NCI-H510A (cell line): ENCODE measurements around the gene B4GALT1.
"Not testable (repeated sequence)": the region's sequence is repeated elsewhere in the genome, so short reads cannot be mapped to it uniquely, and the experiment has no call there.

ENCODE experiments used
- DNase-seq: peaks from one replicate; lab custom pipeline; 2025; lab: John Stamatoyannopoulos, UW

Gene B4GALT1

DNA sequence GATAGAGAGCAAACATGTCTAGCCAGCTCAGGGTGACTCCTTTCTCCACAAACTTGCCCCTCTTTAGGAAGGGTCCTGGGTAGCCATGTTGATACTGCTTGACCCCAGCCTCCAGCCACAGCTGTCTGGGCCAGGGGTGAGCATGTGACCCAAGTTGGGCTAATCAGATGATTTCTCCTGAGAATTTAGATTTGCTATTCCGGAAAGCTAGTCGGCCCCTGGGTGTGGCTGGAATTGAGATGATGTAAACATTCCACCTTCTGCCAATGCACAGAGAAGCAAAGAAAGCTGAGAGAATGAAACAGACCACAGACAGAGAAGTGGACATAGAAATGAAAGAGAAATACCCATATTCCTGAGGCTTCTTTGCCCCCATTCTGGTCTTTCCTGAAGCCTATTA, 17.8 kb upstream of the B4GALT1 start:
- no peak for DNase-seq

- DNase-seq, result no peak
These were observed 15.4 kb upstream of the B4GALT1 start for GRCh38 chr9:33182519-33182918.

DNA sequence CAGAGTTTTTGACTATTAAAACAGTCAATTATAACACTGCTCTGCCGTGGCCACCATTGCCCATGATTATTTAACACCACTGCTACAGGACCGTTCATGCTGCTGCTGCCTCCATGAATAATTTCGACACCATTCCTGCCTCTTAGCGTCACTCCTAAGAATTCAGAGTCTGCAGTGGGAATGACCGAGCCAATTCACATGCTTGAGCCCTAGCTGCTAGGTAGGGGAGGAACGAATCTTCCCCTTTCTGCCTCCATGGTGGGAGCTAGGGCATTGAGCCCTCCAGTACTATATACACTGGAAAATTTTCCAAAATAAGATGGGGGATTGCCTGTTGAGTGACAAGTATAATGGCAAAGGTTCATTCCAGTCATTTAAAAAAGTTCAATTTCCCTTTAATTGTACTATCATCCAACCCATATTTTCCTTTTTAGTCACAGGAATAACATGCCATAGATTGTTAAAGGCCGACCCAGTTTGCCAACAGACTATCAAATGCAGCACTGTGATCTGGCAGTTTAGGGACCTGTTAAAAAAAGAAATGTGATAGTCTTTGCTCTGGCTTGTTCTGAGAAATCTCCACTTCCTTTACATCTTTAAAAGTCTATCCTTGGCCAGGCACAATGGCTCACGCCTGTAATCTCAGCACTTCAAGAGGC, 13.5 kb upstream of the B4GALT1 start:
- DNase-seq, result no peak

DNA sequence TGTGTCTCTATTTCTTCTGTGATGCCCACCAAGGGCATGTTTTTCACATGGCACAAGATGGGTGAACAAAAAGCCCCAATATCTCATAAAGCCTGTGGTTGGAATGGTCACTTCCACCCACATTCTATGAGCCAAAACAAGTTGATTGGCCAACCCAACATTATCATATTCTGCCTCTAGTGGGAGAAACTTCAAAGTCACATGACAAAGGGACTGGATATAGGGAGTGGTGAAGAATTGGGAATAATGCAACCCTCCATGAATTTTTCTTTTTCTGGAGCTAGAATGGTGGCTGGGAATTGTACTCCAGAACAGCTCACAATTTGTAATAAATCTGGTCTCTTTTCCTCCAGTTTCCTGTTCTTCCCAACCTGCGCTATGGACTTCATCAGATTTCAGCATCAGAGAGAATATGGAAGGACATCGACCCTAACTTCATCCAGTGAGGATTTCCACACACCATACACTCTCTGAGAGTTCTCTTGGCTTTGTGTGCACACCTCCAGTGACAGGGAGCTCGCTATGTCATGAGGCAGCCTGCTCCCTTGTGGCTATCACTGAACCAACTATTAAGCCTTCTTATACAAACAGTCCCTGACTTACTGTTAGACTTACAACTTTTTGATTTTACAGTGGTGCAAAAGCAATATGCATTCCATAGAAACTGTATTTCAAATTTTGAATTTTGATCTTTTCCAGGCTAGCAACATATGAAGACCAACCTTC, 12.0 kb upstream of the B4GALT1 start:
- no peak for DNase-seq

GRCh38 chr9:33177639-33178038, 10.5 kb upstream of the B4GALT1 start:
- DNase-seq, result no peak

DNA sequence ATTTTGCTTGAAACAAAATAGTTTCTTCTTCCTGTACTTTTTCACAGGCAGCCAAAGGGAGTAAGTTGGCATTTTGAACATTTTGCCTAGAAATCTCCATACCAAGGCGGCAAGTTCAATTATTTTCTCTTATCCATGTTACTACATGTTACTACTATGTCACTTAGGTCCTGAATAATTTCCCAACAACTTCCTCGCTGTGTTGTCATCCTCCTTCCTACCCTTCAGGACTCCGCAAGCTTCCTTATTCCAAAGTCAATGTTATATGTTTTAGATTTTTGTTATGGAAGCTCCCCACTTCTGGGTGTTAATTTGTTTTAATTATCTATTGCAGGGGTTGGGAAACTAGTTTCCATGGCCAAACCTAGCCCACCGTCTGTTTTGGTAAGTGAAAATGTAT, 9.9 kb upstream of the B4GALT1 start:
- DNase-seq, result no peak

DNA sequence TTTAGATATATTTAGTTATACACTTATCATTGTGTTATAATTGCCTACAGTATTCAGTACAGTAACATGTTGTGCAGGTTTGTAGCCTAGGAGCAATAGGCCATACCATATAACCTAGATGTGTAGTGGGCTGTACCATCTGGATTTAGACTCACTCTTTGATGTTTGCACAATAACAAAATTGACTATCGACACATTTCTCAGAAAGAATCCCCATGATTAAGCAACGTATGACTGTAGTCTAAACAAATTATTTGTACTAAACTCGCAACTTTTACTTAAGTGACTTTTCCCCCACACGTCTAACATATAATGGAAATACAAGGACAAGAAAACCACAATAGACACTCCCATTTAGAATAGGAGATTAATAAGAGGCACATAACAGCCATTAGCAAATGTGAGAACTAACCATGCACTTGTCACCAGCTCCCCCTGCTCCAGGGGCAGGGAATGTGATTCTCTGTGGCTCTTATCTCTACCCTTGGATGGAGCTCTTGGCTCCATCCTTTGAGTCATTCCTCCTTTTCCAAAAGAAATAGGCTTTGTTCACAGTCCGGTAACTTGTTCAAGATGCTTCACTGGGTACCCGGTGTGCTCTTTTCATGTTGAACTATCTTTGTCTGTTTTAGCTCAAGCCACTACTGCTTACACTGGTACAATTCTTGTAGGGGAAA, 8.7 kb upstream of the B4GALT1 start:
- no peak for DNase-seq

DNA sequence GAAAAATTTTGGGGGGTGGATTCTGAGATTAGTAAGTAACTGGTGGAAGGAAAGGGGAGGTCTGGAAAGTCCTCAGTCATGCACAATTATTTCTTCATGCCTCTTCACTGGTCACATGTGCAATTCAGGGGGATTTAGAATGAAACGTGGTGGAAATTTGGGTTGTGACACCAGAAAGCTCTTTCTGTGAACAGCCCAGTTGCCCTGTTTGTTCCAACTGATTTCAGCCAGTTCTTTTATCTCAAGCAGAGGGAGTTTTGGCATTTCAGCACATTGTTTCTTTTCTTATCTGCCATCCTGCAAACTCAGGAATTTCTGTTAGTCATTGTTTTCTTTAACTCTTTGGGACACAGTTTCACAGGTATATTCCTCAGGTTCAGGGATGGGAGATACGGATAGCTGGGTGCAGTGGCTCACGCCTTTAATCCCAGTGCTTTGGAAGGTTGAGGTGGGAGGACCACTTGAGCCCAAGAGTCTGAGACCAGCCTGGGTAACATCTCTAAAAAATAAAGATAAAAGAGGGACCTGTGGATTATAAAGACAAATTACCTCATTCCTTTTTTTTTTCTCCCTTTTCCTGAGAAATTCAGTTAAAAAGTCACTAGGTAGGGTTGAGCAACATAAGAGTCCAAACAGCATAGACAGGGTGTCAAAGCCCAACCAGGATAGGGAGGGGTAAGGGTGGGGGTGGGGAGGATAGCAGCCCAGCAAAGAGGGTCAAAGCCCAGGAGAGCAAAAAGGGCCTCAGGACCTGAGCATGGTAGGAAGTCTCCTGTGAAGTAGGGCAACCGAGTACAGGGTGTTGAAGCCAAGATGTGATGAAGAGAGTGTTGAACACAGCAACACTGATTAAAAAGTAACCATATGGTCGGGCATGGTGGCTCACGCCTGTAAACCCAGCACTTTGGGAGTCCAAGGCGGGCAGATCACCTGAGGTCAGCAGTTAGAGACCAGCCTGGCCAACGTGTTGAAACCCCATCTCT, 5.4 kb upstream of the B4GALT1 start:
- DNase-seq, result no peak

DNA sequence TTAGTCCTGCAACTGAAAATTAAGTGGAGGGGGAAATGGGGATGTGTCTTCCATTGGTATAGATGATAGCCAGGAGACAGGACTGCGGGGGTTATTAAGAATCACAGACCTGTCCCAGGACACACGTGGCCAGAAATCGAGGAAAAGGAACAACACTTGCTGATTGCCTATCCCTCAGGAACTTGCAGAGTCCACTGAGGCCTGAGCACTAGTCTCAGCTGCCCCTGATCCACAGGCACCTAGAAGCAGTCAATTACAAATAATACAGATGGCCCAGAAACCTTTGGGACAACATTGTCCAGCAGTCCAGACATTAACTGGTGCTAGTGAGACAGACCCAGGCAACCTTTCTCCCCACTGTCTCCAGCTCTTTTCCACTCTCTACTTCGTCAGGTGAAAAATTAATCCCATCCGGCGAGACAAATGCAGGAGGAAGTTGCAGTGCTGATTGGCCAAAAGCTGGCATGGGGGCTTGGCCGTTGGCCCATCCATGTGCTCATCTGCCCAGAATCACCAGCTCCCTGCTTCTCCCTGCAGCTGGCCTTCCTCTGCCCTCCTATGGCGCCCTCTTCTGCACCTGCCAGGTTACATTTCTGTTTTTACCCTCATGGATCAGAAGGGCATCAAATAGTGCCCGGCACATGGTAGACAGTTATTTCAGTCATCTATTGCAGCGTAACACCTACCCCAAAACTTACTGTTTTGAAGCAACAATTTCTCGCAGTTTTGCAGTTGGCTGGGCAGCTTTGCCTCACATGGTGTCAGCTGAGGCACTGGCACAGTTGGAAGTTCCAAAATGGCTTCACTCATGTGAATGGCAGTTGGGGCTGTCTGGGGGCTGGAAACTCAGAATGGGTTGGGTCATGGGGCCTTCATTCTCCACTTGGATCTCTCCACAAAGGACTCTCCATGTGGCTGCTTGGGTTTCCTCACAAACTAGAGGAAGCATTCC, 3.6 kb upstream of the B4GALT1 start:
- no peak for DNase-seq

- no peak for DNase-seq
These were observed 1.9 kb upstream of the B4GALT1 start for GRCh38 chr9:33168941-33169544.

GRCh38 chr9:33167972-33168461, 881 bp upstream of the B4GALT1 start:
- DNase-seq, result no peak

DNA sequence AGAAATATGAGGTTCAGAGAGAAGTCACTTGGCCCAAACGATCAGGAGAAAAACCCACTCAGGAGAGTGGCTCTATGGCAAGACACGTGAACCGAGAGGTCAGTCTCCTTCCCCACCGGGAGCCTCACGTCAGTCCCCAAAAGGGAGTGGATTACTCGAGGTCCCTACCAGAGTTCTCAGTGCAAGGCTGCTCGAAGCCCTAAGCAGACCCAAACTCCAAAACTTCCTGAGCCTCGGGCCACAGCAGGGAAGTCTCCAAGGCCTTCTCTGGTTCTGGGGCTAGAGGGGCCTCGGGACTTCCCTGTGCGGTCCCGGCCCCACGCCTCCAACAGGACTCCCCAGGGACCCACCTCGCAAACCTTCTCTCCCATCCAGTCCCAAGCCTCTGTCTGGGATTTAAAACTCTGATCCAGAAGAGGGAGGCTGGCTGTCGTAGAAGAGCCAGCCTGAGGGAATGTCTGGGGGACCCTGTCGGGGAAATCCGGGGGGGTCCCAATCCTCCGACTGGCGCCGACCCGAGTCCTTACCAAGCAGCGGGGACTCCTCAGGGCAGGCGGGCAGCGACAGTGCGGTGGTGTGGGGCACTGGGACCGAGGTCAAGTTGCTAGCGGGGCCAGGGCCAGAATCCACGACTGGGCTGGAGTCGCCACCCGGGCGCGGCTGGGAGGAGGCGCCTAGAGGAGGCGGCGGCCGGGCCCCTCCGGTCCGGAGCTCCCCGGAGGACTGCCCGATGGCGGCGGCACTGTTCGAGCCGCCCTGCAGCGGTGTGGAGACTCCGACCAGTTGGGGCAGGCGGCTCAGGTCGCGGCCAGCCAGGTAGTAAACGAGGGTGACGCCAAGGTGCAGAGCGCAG, 679 bp downstream of the B4GALT1 start:
- DNase-seq, result no peak

- DNase-seq, result no peak
These were observed 1.6 kb downstream of the B4GALT1 start for GRCh38 chr9:33165263-33166151.

- not testable (repeated sequence) for DNase-seq
These were observed 2.2 kb downstream of the B4GALT1 start for GRCh38 chr9:33164921-33165262.

DNA sequence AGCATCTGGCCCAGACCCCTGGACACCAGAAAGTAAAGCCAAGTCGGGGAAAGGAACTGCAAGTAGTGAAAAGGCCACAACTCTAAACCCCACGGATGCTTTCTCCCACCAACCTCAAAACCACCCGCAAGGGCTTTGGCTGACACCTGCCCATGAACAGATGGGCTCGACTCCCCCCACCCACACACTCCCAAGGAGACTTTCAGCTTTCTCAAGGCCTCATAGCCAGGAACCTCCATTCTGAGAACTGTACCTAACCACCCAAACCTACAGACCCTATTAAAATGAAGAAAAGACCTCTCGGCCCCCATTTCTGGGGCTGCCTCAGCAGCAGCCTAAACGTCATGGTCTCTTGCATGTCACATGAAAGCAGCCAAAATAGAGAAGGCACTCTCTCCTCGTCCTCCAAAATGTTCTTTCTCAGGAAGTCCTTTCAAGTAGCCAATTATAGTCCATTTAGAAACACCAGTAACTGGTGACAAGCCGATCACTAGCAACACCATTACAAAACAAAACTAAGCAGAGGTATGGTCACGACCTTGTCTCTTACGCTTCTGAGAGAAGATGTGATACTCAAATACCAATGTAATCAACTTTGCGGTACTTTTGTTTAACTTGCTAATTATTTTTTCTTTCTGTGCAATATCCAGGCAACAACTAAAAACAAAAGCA, 2.9 kb downstream of the B4GALT1 start:
- DNase-seq, result no peak

DNA sequence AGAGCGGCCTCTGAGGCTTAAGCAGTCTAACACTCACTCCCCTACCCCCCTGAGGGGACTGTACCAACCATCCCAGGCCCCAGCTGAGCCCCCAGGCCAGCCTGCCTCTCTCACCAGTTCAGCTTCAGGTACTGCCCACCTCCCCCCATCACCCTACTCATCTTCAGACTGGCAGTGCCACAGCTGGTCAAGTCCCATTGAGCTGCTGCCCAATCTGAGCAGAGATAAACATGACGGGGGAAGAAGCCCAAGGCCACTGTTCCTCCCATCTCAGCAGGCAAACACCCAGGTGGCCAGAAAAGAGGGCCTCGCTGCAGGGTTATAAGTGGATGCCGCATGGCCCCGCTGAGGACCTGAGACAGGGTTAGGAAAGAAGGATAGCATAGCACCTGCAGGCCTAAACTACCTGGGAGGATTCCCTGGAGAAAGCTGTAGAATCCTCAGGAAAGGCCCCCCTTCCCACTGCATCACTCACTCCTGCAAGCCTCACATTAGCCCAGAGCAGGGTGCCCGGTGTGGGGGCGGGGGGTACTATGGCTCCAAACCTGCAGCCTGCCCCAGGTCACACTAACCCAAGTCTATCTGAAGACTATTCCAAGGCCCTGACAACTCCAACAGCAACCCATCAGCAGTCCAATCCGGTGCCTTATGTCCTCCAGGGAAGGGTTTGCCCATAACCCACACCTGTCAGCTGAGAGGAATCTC, 3.6 kb downstream of the B4GALT1 start:
- no peak for DNase-seq

DNA sequence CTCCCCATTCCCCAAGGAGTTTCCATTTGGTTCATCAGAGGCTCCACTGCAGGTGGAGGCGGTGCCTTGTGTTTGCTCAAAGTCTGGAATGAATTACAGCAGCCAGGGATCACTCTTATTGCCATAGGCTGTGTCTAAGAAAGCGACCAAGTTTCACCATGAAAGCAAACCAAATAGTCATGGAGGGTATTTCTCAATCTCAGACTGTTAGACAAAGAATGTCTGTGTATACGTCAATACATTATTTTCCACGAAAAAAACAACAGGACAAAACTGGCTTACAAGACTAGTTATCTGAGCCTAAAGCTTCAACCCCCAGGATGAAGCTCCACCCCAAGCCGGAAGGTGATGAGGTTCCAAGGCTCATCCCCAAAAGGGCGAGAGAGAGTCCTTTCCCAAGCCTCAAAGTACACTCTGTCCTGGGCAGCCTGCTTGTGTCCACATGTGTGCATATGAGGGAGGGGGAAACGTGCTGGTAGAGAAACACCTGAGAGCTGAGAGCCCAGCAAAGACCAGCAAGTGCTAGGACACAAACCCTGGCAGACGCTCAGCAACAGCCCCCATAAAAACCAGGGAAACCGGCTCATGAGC, 4.3 kb downstream of the B4GALT1 start:
- DNase-seq, result no peak
